ENCODE measurements around the gene RANBP17. TPM values are rescaled to one million over a fixed set of nuclear protein-coding genes. Genes with fewer than 3 reads are reported as not detected.

RANBP17 gene
- polyA plus RNA-seq, 1 of the 3 experiments (the other 2 are of a cell fraction), result 6.0 TPM

- ChIA-PET CTCF (interaction anchor here (1.6 kb wide), 1 partner anchor 10 kb away, joined by 4 read pairs; no protein-coding TSS in a partner anchor), POLR2A (no interaction called here)
- DNase-seq, result no peak
Observed at GRCh38 chr5:171242521-171242920, 380.7 kb downstream of the RANBP17 start.

GRCh38 chr5:171246231-171246630 lies 384.4 kb downstream of the RANBP17 start:
- 100% methylated on average over 2 of the region's 2 CpGs for WGBS (ENCODE audit: low lambda C conversion rate)
- H3K27me3 ChIP-seq (ENCODE audit: insufficient read depth), result no peaks in the 10 kb centered on the region
- H2AFZ ChIP-seq (ENCODE audit: low read depth), result no peak overlapping the region
- H3K4me2 ChIP-seq, result no peak overlapping the region
- POLR2A ChIA-PET, result no interaction called here
- no peaks in the 10 kb centered on the region for H3K4me1 ChIP-seq (ENCODE audit: control insufficient read depth in 1 of 2, insufficient read depth in 2 of 2, low read depth in 1 of 2, low read length in 1 of 2)
- DNase-seq, result no peak
- no peaks in the 10 kb centered on the region for H4K20me1 ChIP-seq (ENCODE audit: insufficient read depth)
- CTCF ChIA-PET, result interaction anchor here (1.1 to 1.4 kb wide), 2 partner anchors 38 to 41 kb away, joined by 3 read pairs; no protein-coding TSS in a partner anchor
- H3K4me3 ChIP-seq (ENCODE audit: low read depth in 2 of 2, low read length in 1 of 2), result no peak overlapping the region
- H3K36me3 ChIP-seq (replicated peaks in 1 of 2; ENCODE audit: control insufficient read depth in 1 of 2, insufficient read depth in 2 of 2, low read length in 1 of 2), result no peaks in the 10 kb centered on the region
- no peak overlapping the region for H3K9ac ChIP-seq
- TF ChIP-seq POLR2AphosphoS5 (IDR thresholded peaks at IDR 0.05; ENCODE audit: low read depth, low read length) (no peak), EZH2phosphoT487 (IDR thresholded peaks at IDR 0.05; ENCODE audit: borderline replicate concordance, low read depth) (no peak), RAD21 (IDR thresholded peaks at IDR 0.05; ENCODE audit: low read length) (no peak), PBX3 (IDR thresholded peaks at IDR 0.05) (no peak), RFX5 (IDR thresholded peaks at IDR 0.05; ENCODE audit: low read length) (no peak), GATA2 (CRISPR knock-in tag; IDR thresholded peaks at IDR 0.05) (no peak), MXI1 (IDR thresholded peaks at IDR 0.05; ENCODE audit: low read depth, low read length) (no peak), TCF12 (IDR thresholded peaks at IDR 0.05) (no peak)
- no peaks in the 10 kb centered on the region for H3F3A ChIP-seq (replicated peaks; ENCODE audit: insufficient read depth)
- H3K9me2 ChIP-seq, result no peaks in the 10 kb centered on the region
- no peaks in the 10 kb centered on the region for H3K79me2 ChIP-seq (ENCODE audit: insufficient read depth)
- peaks cover 10% of the 10 kb centered on the region; the same call in 1 of the 2 replicates for H3K9me3 ChIP-seq
- no peak overlapping the region for H3K27ac ChIP-seq (ENCODE audit: low read depth in 2 of 2, low read length in 1 of 2)

More at GRCh38 chr5:171242521-171242920, 380.7 kb downstream of the RANBP17 start:
- no peak overlapping the region for H3K4me3 ChIP-seq (ENCODE audit: low read depth in 2 of 2, low read length in 1 of 2)
- no peaks in the 10 kb centered on the region for H3F3A ChIP-seq (replicated peaks; ENCODE audit: insufficient read depth)
- H3K36me3 ChIP-seq (replicated peaks in 1 of 2; ENCODE audit: control insufficient read depth in 1 of 2, insufficient read depth in 2 of 2, low read length in 1 of 2), result no peaks in the 10 kb centered on the region
- H3K27me3 ChIP-seq (ENCODE audit: insufficient read depth), result no peaks in the 10 kb centered on the region
- no peaks in the 10 kb centered on the region for H3K4me1 ChIP-seq (ENCODE audit: control insufficient read depth in 1 of 2, insufficient read depth in 2 of 2, low read depth in 1 of 2, low read length in 1 of 2)
- H4K20me1 ChIP-seq (ENCODE audit: insufficient read depth), result no peaks in the 10 kb centered on the region
- no peak overlapping the region for H2AFZ ChIP-seq (ENCODE audit: low read depth)
- no peak overlapping the region for H3K27ac ChIP-seq (ENCODE audit: low read depth in 2 of 2, low read length in 1 of 2)
- WGBS (ENCODE audit: low lambda C conversion rate), result 92% methylated on average over 1 of the region's 1 CpG
- no peaks in the 10 kb centered on the region for H3K9me3 ChIP-seq
- no peak for TF ChIP-seq MEF2A (IDR thresholded peaks at IDR 0.05; ENCODE audit: borderline replicate concordance, low read depth)
- H3K4me2 ChIP-seq, result no peak overlapping the region
- H3K9me2 ChIP-seq, result no peaks in the 10 kb centered on the region
- no peaks in the 10 kb centered on the region for H3K79me2 ChIP-seq (ENCODE audit: insufficient read depth)
- H3K9ac ChIP-seq, result no peak overlapping the region

GRCh38 chr5:171249460-171249859 lies 387.6 kb downstream of the RANBP17 start:
- Histone ChIP-seq H3K9ac (no peak overlapping the region), H3K27ac (ENCODE audit: low read depth in 2 of 2, low read length in 1 of 2) (no peak overlapping the region), H3K9me2 (no peaks in the 10 kb centered on the region), H3K9me3 (peaks cover 10% of the 10 kb centered on the region; the same call in 1 of the 2 replicates), H3K36me3 (replicated peaks in 1 of 2; ENCODE audit: control insufficient read depth in 1 of 2, insufficient read depth in 2 of 2, low read length in 1 of 2) (no peaks in the 10 kb centered on the region), H3K27me3 (ENCODE audit: insufficient read depth) (no peaks in the 10 kb centered on the region), H3K4me1 (ENCODE audit: control insufficient read depth in 1 of 2, insufficient read depth in 2 of 2, low read depth in 1 of 2, low read length in 1 of 2) (no peaks in the 10 kb centered on the region), H3K79me2 (ENCODE audit: insufficient read depth) (no peaks in the 10 kb centered on the region), H4K20me1 (ENCODE audit: insufficient read depth) (no peaks in the 10 kb centered on the region), H3K4me3 (ENCODE audit: low read depth in 2 of 2, low read length in 1 of 2) (no peak overlapping the region), H3K4me2 (no peak overlapping the region), H3F3A (replicated peaks; ENCODE audit: insufficient read depth) (no peaks in the 10 kb centered on the region), H2AFZ (ENCODE audit: low read depth) (no peak overlapping the region)
- DNase-seq, result no peak
- ChIA-PET CTCF (interaction anchor here (0.8 to 1.7 kb wide), 3 partner anchors 23 to 262 kb away, joined by 3 to 4 read pairs (median 3); no protein-coding TSS in a partner anchor), POLR2A (no interaction called here)
- TF ChIP-seq IRF3 (IDR thresholded peaks at IDR 0.05; ENCODE audit: low read depth, low read length) (no peak), JUND (IDR thresholded peaks at IDR 0.05) (no peak), GATA2 (CRISPR knock-in tag; IDR thresholded peaks at IDR 0.05) (no peak), NFIC (IDR thresholded peaks at IDR 0.05; ENCODE audit: borderline replicate concordance) (no peak), USF1 (IDR thresholded peaks at IDR 0.05; ENCODE audit: borderline replicate concordance, low read depth) (no peak), EP300 (IDR thresholded peaks at IDR 0.05; ENCODE audit: borderline replicate concordance in 1 of 2, low read depth in 1 of 2, low read length in 1 of 2) (no peak), REST (IDR thresholded peaks at IDR 0.05; ENCODE audit: low read depth, low read length) (no peak), MXI1 (IDR thresholded peaks at IDR 0.05; ENCODE audit: low read depth, low read length) (no peak), FOSL2 (IDR thresholded peaks at IDR 0.05; ENCODE audit: borderline replicate concordance, low read depth) (no peak)

Data from SK-N-SH (cell line).